HG03442 (cell line): ENCODE data around the gene ITIH5.

Experiments
- ATAC-seq: cut with Tn5 transposase; IDR thresholded peaks from one replicate; pipeline ENCODE4 v1.9.1; 2021; ENCODE audit warnings: mild to moderate bottlenecking, moderate library complexity; ENCODE audit not compliant: unreplicated experiment

The ITIH5 gene

GRCh38 chr10:7589748-7590147 lies 77.0 kb downstream of the ITIH5 start:
- no peak for ATAC-seq

- no peak for ATAC-seq
These were observed 78.9 kb downstream of the ITIH5 start for GRCh38 chr10:7587865-7588188.

- ATAC-seq = no peak
These were observed 79.5 kb downstream of the ITIH5 start for GRCh38 chr10:7587168-7587864.

DNA sequence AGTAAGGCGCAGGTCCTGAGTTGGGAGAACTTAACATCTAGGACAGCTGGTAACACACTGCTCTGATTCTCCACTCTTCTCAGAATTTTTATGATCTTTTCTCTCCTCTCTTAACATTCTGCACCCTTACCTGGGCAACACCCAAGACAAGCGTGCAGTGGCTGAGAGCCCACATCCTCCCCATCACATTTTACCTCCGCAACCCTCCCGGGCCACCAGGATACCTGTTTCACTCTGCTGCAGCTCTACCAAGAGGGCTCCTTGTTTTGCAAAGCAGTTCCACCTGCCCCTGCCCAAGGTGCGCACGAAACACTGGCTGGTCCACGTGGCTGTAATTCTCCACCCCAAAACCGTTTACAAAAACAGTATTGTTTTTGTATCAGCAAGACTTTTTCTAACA lies 81.5 kb downstream of the ITIH5 start:
- no peak for ATAC-seq

- no peak for ATAC-seq
These were observed 83.1 kb downstream of the ITIH5 start for GRCh38 chr10:7583626-7584025.

- no peak for ATAC-seq
These were observed 86.2 kb downstream of the ITIH5 start for GRCh38 chr10:7580520-7580919.

GRCh38 chr10:7579681-7580080 lies 87.1 kb downstream of the ITIH5 start:
- ATAC-seq = no peak

- no peak for ATAC-seq
These were observed 89.2 kb downstream of the ITIH5 start for GRCh38 chr10:7577579-7577978.

GRCh38 chr10:7577176-7577575 lies 89.6 kb downstream of the ITIH5 start:
- no peak for ATAC-seq

GRCh38 chr10:7576340-7576739 lies 90.4 kb downstream of the ITIH5 start:
- ATAC-seq = no peak

DNA sequence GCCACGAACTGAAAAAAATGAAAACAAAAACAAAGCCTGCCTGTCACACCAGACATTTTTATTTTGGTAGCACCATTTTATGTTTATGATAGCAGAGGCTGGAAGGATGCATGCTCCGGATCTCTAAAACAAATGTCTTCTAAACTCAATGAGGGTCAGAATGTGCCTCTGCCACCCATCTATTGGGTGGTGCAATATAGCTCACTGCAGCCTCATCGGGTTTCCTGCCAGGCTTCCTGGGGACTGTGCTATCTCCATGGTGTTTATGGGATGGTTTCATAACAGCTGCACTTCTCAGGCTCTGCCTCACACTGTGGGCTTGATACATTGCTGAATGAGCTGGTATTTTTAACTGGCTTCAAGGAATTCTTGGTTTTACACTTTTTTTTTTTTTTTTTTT lies 94.4 kb downstream of the ITIH5 start:
- no peak for ATAC-seq

GRCh38 chr10:7571981-7572380 lies 94.8 kb downstream of the ITIH5 start:
- ATAC-seq = no peak

GRCh38 chr10:7567911-7568620 lies 98.7 kb downstream of the ITIH5 start:
- no peak for ATAC-seq

- ATAC-seq = no peak
These were observed 99.9 kb downstream of the ITIH5 start for GRCh38 chr10:7566891-7567290.

GRCh38 chr10:7565871-7566270 lies 100.9 kb downstream of the ITIH5 start:
- no peak for ATAC-seq

- no peak for ATAC-seq
These were observed 103.0 kb downstream of the ITIH5 start for GRCh38 chr10:7563770-7564169.

- no peak for ATAC-seq
These were observed 103.4 kb downstream of the ITIH5 start for GRCh38 chr10:7563368-7563767.

DNA sequence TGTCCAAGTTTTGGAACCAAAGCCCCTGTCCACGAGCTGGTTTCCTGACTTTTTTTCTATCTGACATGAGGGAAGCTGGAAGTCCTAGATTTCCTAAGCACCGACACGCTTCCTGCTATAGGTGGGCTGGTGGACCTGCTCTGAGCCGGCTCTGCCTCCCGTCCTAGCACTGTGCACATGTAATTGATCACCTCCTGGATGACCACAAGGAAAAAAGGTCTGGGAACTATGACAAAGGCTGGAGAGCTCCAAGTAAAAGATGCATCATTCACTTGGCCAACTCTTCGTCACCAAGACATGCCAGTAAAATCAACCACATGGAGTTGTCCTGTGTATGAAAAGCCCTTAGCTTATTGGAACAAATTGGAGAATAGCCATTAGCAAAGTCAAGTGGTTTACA lies 104.8 kb downstream of the ITIH5 start:
- no peak for ATAC-seq

DNA sequence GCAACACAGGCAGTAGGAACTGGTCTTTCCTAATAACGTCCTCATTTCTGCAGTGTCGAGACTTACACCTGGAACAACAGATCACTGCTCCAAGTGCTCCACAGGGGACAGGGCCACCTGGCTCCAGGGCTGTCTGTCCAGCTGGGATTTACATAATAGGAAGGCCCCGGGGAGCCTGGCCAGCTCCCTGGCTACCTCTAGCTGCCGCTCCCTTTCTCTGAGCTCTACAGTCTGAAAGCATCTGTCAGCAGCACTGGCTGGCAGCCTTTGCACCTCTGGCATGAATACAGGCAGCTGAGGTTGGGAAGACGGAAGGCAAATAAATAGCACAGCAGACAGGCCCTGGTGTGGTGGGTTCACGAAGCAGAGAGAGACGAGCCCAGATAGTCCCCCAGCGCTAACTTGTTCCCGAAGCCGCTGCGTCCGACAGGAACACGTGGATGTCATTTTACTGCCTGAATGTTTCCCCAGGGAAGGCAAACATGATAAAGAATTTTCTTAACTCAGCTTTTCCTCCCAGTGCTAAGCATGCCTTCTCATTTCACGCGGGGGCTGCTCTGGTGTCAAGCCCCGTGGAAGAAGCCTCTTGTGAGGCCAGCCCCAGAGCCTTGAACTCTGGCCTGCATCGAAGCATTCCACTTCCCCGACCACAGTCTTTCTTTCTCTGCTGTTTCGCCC lies 105.4 kb downstream of the ITIH5 start:
- no peak for ATAC-seq

DNA sequence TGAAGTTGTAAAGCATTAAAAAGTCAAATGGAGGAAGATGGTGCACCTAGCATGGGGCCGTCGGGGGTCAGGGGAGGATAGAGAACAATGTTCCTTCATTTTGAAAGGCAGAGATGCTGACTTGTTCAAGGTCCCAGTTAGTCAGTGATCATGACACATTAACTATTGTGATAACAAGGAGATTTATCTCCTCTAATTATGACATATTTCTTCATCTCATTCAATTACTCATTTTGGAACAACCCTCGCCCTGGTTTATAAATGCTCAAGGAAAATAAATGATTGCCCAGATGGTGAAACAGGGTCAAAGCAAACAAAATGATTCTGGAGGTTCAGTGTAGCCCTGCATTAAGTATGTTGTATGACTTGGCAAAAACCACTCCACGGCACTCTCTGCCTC lies 106.2 kb downstream of the ITIH5 start:
- ATAC-seq = no peak

GRCh38 chr10:7559386-7559785 lies 107.4 kb downstream of the ITIH5 start:
- no peak for ATAC-seq

DNA sequence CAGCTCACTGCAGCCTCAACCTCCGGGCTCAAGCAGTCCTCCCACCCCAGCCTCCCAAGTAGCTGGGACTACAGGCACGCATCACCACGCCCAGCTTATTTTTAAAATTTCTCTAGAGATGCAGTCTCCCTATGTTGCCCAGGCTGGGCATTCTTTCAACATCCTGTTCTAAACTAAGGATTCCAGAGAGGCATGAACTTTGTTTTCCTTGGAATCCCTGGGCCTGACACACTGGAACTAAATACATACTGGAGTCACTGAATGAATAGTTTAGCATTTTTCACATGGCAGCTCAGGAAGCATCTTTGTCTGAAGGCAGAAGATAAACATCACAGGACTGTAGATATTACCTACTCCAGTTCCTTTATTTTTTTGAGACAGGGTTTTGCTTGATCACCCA lies 108.7 kb downstream of the ITIH5 start:
- ATAC-seq = no peak
